Left colon (tissue), 2 donors: ENCODE results near the gene RGS2. TPM values are rescaled to one million over a fixed set of nuclear protein-coding genes. Genes with fewer than 3 reads are reported as not detected.

Experiments used
- ATAC-seq: fragments of 200-7000 bp; cut with Tn5 transposase; one replicate; pipeline ENCODE4 v1.9.1; 2020; ENCODE audit warnings: mild to moderate bottlenecking, moderate library complexity
- DNase-seq, 2 donors: peaks; one replicate each; pipeline ENCODE4 v3.0.0-alpha.2; 2020
- intact Hi-C, 2 donors: fragments of 100-400 bp; cut with DNase I in 1 of 2; cut with micrococcal nuclease in 1 of 2; formaldehyde crosslinking; loops; one replicate each; pipeline versions ENCODE4 v1.11.2 to v1.14.0; 2022; cut with DNase I, micrococcal nuclease
- total RNA-seq, 2 donors: library from RNA; stranded (reverse); fragmentation: NEBNext Ultra II Directional; extraction: Animal tissue kit (Norgen Biotek cat#: 25700); gene quantifications; one replicate each; pipeline ENCODE4 v1.2.1, GENCODE V29; 2021
- donor health status: DM: no; HTN: no; CAD: no.
- donor health status: DM: yes; HTN: yes; CAD: no.

Gene RGS2
- total RNA-seq, 2 donors from 2014 or later = 16.0 to 41.5 TPM

- DNase-seq (no peak), ATAC-seq (no peak)
- intact Hi-C loops = no loop called here
Observed at GRCh38 chr1:192859808-192860207, 51.0 kb downstream of the RGS2 start.

GRCh38 chr1:192860478-192861185 lies 51.8 kb downstream of the RGS2 start:
- intact Hi-C loops = no loop called here
- DNase-seq (no peak), ATAC-seq (peak; percentile 39)

- intact Hi-C loops = no loop called here
- DNase-seq = no peak
- peak; percentile 81 for ATAC-seq
Observed at GRCh38 chr1:192861860-192862259, 53.0 kb downstream of the RGS2 start.

Other genes starting within 250 kb of the RGS2 start
- 10 to 100 TPM; 11.0 to 27.1 TPM for gene RGS1, start 233.3 kb upstream of the RGS2 start, total RNA-seq
- 1 to 10 TPM in 1 of 2 donors, under 1 TPM in 1; 0.31 to 1.2 TPM for gene RGS13, start 172.9 kb upstream of the RGS2 start, total RNA-seq